M059J (cell line): Measurements from ENCODE around the gene ARVCF. TPM values are rescaled to one million over a fixed set of nuclear protein-coding genes. Genes with fewer than 3 reads are reported as not detected.

Experiments
- DNase-seq: peaks from one replicate; pipeline ENCODE4 v3.0.0-alpha.2; 2012; ENCODE audit warnings: low read depth
- total RNA-seq: library from RNA; depleted of rRNA; stranded (reverse); fragments of >200 nt; shearing (Covaris generic); gene quantifications from 2 replicates; pipeline ENCODE4 v1.2.3, GENCODE V29; 2014

The ARVCF gene
- total RNA-seq, 1 experiment from 2014 or later: 5.1 TPM

- no peak for DNase-seq
Observed at GRCh38 chr22:20018001-20018400, 1.4 kb upstream of the ARVCF start.

- DNase-seq: no peak
Observed at GRCh38 chr22:20017622-20017958, 967 bp upstream of the ARVCF start.

GRCh38 chr22:20015971-20016733 is 471 bp downstream of the ARVCF start:
- DNase-seq: no peak

- no peak for DNase-seq
Observed at GRCh38 chr22:20015187-20015625, 1.4 kb downstream of the ARVCF start.

GRCh38 chr22:20014526-20015186 is 2.0 kb downstream of the ARVCF start:
- DNase-seq: no peak

DNA sequence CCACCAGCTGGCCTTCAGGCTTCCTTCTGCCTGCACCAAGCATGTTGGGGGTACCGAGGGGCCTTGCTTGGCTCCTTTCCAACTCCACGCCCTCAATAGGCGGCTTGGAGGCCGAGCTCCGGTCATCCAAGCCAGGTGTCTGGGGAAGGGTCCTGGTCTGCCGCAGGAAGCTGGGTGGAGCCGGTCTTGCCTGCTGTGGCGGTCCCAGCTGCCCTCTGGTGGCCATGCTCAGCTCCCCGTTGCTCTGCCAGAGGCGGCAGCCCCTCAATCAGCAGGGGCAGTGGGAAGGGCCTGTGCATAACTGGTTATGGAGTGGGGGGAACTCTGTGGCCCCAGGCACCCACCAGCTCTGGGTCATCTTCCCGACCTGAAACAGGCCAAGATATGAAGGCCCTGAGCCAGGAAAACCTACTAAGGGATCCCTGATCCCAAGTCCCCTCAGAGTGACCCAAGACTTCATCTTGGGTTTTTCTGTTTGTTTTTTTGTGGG is 3.2 kb downstream of the ARVCF start:
- no peak for DNase-seq

GRCh38 chr22:20012741-20013331 is 3.8 kb downstream of the ARVCF start:
- no peak for DNase-seq

GRCh38 chr22:20011993-20012740 is 4.5 kb downstream of the ARVCF start:
- no peak for DNase-seq

DNA sequence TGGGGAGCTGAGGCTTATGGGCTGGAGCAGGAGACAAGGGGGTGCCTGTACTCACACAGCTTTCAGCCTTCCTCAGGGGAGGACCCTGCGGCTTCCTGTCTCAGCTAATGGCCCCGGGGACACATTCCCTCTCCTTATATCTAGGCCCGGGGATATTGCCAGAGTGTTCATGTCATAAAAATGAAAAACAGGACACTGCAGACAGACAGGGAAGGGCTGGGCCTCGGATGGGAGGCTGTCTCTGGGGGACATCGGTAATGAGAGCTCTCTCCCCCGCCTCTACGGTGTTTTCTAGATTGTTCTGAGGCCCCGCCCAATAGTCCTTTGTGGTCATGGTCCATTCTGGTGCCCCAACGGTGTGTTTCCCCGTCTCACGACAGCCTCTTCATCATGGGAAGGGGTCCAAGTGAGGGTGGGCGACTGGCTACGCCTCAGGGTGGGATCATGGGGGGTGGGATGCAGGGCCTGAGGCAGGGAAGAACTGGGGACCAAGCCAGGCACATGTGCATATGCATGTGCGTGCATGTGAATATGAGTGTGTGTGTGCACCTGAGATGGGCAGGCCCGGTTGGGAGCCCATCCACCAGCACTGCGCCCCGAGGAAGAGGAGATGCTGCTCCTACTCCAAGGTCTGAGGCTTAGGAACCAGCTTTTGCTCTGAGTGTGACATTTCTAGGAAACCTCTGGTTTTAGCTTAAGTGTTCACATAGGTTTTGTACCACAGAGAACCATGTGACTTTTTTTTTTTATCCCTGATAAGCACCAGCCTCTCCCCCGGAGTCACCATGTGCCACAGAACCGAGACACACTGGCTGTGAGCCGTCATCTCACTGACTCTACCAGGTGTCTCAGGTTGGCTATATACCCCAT is 5.3 kb downstream of the ARVCF start:
- no peak for DNase-seq

GRCh38 chr22:20010307-20011122 is 6.1 kb downstream of the ARVCF start:
- no peak for DNase-seq

GRCh38 chr22:20009582-20010306 is 6.9 kb downstream of the ARVCF start:
- no peak for DNase-seq

GRCh38 chr22:20009018-20009491 is 7.6 kb downstream of the ARVCF start:
- no peak for DNase-seq

- DNase-seq: no peak
Observed at GRCh38 chr22:20008221-20008995, 8.2 kb downstream of the ARVCF start.

GRCh38 chr22:20004464-20004863 is 12.2 kb downstream of the ARVCF start:
- DNase-seq: no peak

GRCh38 chr22:20003304-20003703 is 13.3 kb downstream of the ARVCF start:
- no peak for DNase-seq

GRCh38 chr22:20002636-20003035 is 14.0 kb downstream of the ARVCF start:
- no peak for DNase-seq

DNA sequence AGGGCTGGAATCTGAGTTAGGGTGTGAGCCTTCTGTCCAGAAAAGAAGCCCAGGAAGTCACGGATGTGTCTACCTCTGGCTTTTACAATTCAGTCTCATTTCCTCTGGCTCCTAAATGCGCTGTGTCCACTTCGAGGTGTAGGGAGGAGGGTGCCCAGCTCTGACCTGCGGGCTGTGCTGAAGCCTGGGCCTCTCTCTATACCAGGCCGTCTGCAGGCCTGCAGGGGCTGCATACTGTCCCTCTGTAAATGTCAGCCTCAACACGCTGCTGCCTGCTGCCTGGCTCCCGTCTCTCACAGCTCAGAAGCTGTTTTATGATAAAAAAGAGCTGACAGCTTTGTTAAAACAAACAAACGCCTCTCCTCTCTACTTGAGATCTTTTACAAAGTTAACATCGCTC is 14.5 kb downstream of the ARVCF start:
- DNase-seq: no peak

- DNase-seq: peak; percentile 43
Observed at GRCh38 chr22:20001082-20001638, 15.5 kb downstream of the ARVCF start.
